Fibroblast of gingiva (primary cell): ENCODE measurements around the gene PACRG.

Experiments used
- DNase-seq: peaks from one replicate; pipeline ENCODE4 v3.0.0-alpha.2; 2011; ENCODE audit warnings: low read depth

Gene PACRG

DNA sequence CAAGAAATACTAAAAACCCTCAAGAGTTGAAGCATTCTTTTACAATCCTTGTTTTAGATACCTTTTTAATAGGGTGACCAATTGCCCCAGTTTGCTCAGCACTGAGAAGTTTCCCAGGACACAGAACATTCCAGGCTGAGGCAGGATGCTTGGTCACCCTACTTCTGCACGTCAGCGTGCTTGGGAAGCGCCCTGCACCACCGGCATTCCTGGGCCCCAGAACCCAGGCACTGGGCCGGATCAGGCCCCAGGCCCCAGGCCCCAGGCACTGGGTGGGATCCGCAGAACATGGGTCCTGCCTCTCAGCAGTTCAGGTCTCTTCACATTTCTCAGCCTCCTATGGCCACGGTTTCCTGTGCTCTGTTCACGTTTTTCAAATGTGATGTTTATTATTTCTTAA is 472.9 kb downstream of the PACRG start:
- no peak for DNase-seq

DNA sequence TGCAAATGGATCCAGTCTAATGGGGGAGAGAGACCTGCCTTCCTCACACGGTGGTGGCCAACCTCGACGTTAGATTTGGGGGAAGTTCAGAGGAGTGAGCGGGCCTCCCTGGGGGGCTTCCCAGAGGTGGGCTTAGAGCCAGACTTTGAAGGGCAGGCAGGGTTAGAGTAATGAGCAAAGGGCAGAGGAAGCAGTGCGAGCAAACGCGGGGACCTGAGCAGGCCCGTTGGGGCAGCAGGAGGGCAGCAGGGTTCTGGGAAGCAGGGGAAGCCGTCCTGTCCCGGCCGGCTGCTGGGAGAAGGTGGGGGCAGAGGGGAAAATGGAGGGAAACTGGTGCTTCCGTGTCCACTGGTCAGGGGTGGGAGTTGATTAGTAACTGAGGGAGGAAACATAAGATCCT is 474.1 kb downstream of the PACRG start:
- DNase-seq: no peak

DNA sequence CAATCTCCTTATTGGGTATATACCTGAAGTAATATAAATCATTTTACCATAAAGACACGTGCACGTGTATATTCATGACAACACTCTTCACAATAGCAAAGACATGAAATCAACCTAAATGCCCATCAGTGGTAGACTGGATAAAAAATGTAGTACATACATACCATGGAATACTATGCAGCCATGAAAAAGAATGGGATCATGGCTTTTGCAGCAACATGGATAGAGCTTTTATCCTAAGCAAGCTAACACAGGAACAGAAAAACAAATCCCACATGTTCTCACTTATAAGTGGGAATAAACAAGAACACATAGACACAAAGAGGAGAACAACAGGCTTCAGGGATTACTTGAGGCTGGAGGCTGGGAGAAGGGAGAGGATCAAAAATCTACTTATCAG is 478.4 kb downstream of the PACRG start:
- no peak for DNase-seq

DNA sequence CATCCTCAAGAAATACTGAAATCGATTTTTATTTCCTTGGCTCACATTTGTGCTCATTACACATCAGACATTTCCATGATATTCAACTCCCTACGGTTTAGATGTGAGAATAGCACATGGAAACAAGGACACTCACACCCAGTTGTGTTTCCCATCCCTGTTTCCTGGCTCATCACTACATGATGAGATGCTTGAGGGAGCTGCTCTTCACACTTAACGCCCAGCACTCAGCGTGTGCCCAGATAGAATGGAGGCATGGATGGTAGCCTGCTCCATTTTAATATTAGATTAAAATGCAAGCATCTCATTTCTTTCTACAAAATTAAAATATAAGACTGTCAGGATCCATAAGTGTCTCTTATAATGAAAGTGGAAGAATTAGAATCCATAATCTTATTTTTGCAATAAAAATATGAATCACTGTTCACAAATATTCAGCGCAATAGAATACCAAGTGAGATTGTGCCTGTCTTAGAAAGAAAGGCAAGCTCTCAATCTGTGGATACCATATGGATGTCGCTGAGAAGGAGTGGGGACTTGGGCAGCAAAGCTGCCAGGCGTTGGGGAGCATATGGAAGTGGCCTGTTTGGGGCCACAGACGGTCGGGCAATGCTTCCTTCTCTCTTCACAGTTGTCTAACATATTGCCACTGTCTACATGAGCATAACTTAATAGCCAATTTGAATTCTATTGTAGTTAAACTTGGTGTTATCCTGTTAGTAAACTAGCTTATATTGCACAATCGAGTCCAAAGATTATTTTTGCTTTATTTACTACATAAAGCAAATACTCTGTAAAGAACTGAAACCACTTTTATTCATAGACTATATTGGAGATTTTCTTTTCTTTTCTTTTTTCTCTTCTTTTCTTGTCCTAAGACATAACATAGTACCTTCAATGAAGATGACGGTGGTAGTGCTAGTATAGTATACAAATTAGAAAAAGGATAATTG is 479.9 kb downstream of the PACRG start:
- DNase-seq: no peak

DNA sequence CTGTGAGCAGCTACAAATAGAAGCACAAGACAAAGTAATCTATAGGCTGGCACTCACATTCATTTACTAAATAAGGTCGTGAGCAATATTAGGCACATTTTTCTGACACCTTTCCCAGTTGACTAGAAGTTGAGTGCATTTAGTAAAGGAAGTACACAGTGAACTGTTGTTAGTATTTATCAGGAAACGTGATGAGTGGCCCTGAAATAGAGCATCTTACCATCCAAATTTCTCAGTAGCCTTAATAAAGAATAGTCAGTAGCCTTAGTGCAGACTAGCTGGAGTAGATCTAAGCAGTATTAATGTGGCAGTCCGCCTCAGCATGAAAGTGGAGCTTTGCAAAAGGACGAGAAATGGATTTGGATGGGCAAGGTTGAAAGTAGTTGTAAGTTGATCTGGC is 481.2 kb downstream of the PACRG start:
- no peak for DNase-seq

DNA sequence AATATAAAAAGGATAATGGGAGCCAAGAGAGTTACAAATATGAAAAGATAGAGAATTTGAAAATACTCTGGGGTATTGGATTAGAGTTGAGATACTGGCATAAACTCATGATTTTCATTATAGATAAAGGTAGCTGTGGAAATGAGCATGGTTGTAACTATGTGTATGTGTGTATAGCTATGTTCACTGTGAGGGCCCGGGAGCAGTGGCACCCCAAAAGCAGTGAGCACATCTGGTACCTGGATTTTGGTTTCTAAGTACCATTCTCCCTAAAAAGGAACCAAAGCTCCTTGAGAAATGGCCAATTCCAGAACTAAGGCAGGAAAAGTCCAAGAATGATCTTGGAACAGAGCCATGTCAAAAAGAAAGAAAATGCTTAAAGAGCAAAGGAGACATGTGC is 484.3 kb downstream of the PACRG start:
- no peak for DNase-seq

DNA sequence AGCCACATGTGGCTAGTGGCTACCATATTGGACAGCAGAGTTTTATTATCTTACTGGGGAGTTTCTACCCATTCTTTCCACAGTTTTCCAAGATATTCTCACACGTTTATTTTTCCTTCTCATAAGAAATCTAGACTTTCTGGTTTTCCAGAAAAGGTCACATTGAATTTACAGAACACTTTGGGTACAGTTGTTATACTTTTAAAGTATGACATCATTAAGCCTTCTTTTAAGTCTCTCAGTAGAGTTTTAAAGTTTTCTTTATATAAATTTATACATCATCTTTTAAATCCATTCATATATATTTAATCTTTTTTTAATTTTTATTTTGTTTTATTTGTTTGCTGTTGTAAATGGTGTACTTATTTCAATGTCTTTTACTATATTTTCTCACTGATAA is 486.5 kb downstream of the PACRG start:
- no peak for DNase-seq

DNA sequence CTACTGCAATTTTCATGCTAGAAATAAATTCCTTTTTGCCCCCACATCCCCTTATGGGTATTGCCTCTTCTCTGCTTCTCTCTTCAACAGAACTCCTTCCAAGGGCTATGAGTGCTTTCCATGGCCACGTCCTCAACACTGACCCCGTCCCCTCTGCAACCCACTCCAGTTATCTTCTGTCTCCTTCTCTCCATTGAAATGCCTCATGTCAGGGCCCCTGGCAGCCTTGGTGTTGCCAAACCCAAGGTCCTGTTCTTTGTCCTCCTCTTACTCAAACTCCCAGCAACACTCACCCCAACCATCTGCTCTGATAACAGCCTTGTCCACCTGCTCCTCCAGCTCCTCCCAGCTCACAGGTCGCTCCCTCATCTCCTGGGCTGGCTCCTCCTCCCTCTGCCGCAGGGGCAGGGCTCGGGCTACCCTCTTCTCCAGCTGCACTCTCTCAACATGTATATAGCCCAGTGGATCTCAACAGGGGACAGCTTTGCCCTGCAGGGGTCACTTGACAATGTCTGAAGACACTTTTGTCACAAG is 490.7 kb downstream of the PACRG start:
- no peak for DNase-seq

DNA sequence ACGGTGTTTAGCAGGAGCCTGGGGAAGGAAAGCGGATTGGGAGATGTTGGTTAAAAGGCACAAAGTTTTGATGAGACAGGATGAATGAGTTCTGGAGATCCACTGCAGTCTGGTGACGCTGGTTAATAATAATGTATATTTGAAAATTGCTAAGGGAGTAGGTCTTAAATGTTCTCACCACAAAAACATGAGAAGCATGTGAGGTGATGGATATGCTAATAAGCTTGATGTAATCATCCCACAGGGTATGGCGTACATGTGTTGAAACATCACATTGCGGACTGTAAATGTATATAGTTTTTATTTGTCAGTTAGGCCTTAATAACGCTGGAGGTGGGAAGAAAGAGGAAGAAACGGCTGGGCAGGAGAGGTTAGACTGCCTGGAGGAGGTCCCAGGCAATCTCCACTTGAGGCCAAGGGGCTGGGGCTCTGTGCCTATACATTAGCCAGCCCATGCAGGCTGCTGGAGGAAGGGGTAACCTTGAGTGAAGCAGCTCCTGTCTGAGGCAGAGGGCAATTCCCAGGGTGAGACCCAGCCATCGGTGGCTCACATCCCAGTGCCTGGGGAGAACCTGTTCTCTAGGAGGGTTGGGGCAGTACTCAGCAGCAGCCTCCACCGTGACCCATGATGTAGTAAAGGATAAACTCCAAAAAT is 498.5 kb downstream of the PACRG start:
- DNase-seq: no peak

DNA sequence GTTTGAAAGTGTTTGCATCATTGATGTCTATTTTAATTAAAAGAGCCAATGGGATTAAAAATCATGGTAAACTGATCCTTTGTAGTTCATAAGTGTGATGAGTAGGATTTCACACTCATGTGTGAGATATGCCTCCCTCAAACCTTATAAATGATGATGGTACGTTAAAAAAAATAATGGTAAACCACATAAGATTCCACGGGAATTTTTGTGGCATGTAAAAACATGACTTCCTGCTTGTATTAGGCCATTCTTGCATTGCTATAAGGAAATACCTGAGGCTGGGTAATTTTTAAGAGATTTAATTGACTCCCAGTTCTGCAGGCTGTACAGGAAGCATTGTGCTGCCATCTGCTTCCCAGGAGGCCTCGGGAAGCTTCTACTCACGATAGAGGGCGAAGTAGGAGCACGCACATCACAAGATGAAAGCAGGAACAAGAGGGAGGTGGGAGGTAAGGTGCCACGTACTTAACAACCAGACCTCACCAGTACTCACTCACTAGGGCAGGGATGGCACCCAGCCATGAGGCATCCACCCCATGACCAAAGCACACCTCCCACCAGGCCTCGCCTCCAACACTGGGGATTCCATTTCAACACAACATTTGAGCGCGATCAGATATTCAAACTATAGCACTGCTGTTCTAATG is 499.2 kb downstream of the PACRG start:
- no peak for DNase-seq

DNA sequence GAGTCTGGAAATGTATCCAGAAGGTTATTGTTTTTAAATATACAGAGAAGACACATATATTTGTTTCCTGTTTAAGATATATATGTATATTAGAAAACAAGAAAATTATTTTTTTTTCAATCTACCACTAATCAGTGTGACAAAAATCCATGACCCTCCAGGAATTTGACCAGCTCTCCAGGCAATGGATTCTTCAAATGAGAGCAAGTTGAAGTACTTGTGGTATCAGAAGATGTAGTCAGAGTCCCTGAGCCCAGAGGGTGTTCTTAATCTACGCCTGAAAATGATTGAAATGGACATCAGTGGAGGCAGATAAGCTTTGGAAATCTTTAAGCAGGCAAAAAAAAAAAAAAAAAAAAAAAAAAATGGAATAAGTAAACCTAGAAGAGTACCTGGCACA is 500.3 kb downstream of the PACRG start:
- no peak for DNase-seq

DNA sequence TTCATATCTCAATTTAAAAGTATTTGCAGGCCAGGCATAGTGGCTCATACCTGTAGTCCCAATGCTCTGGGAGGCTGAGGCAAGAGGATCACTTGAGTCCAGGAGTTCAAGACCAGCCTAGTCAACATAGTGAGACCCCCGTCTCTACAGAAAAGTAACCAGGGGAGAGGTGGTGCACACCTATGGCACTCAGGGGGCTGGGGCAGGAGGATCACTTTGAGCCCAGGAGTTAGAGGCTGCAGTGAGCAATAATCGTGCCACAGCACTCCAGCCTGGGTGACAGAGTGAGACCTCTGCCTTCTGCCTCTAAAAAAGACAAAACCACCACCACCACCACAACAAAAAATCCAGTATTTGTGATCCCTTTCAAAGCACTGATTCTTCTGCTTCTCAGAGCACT is 501.3 kb downstream of the PACRG start:
- DNase-seq: no peak

DNA sequence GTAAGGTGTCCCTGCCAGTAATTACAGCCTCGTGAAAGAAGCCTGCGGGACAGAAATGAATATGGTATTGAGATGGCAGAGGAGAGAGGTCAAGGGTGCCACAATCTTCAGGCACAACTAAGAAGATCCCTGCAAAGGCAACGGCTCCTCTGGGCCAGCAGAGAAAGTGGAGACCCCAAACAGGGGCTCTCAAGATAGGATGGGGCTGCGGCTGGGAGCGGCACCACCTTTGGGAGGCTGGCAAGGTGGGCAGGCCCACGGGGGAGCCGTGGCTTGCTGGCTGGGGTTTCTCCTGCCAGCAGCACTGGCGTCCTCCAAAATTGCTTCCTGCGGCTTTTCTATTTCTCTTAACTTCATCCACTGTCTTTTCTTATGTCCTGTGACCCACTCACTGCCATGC is 503.1 kb downstream of the PACRG start:
- no peak for DNase-seq

DNA sequence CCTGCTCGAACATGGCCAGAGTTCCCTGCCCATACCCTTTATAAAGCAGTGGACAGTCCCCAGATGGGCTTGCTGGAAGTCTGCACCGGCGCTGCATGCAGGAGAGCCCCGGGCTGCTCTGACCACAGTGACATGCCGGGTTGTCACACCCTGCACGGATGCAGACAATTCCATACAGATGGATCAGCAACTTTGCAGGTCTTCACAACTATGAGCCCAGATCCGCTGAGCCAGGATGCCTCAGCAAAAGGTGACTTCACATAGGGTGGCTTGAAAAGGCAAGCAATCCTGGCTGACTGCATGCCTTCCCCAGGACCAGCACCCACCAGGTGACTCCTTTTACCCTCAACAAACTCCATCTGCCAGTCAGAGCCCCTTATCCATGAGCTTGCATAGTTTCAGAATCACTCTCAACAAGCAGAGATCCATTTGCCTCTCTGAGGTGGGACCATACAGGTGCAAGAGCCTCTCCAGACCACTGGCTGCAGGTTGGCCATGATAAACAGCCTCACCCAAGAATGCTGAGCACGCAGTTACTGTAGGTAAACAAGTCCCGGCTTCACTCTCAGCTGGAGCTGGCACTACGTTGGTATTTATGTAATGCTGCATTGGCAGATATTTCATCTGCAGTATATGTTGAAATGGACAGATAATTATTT is 503.7 kb downstream of the PACRG start:
- DNase-seq: no peak

DNA sequence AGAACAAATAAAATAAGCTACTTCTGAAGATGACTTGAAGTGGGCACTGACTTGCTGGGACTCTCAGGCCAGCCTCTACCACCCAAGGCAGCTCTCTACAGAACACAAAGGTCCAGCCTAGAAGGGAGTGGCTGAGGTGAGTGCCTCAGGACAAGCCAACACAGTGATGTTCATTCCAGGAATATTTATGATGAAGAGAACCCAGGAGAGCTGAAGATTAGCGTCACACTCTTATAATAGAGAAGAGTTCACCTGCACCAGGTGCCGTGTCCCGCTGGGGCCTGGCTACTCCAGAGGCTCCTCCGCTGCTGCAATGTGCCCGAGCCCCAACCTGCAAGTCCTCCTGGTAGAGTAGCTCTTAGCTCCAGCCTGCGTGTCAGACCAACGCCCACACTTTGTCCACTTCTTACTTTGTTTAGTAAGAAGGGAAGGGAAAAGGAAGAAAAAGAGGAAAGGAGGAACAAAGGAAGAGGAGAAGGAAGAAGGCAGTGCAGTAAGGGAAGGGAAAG is 504.3 kb downstream of the PACRG start:
- DNase-seq: no peak

DNA sequence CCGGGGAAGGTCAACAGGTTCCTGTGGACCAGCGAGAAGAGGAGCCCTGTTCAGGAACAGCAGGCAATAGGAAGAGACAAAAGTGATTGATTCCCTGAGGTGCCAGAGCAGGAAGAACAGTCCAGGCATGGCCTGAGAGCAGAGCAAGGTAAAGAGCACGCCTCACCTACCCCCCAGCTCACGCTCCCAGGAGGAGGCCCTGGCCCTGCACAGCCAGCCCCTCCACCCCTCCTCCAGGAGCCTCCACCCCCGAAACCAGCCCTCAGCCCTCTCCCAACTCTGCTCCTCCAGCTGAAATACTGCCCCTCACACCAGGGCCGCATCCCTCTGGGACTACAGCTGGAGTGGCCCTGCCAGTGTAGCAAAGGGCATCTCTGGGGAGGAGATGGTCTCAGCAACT is 504.9 kb downstream of the PACRG start:
- DNase-seq: no peak

DNA sequence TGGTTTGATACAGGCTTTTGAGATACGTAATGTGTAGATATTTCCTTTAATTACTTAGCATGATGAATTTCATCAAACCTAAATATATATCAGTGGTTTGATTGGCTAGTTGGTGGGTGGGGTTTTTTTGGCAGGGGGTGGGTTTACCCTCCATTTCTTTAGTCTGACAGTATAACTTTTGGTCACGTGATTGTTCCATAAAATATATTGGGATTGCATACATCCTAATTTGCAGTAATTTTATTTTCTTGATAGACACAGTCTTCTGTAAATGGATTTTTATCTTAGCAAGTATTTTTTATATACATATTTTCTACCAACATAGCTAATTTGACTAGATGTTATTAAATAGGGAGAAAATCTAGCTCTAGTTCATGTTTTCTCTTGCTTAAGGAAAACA is 509.3 kb downstream of the PACRG start:
- DNase-seq: no peak

DNA sequence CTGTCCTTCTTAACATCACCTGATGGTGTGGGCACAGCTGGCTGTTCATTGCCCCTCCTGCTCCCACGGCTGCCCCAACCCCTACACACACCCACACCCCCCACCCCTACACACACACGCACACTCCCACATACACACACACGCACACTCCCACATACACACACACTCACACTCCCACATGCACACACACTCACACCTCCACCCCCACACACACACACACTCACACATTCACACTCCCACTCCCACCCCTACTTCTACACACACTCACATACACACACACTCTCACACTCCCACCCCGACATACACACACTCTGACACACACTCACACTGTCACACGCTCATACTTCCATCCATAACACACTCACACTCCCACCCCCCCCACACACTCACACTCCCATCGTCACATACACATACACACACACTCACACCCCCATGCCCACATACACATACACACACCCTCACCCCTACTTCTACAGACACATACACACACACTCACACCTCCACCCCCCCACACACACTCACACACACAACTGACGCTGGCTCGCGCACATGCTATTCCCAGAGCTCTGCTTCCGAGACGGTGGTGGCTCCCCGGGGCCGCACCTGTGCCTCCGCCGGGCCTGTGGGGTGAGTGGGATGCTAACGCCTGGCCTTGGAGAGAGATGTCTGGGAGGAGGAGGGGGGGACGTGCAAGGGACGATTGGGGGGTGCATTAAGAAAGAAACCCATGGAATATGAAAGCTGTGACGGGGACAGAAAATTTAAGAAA is 512.0 kb downstream of the PACRG start:
- no peak for DNase-seq

DNA sequence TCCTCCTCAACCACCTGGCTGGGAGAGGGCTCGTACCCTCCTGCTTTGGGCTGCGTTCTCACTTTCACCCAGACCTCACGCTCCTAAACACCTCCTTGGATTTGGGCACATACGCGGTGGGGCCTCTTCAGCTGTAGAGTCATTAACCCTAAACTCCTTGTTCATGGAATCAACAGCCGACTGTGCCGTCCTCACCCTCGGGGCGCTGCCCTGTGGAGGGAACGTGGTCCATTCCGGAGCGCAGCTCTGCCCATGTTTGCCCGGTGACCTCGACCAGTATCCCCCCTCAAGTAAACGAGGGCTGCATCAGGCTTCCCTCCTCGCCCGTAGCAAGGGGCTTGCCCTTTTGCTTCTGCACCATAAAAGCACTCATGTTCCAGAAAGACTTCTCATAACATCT is 512.8 kb downstream of the PACRG start:
- no peak for DNase-seq

DNA sequence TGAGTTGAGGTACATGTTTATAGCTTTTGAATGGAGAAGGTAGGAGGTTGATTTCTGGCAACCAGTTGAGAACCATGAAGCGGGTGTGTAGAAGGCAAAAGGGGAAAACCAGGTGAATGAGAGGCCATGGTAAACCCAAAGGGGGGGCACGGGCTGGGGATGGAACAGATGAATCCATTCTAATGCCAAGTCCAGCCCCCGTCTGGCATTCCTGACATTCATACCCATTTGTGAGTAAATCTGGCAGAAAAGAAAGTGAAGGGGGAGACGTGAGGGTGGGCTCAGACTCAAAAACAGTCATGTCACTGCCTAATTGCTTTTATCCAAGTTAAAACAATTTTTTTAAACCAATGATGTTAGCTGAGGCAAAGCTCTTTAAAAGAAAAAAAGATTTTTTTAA is 513.9 kb downstream of the PACRG start:
- no peak for DNase-seq

DNA sequence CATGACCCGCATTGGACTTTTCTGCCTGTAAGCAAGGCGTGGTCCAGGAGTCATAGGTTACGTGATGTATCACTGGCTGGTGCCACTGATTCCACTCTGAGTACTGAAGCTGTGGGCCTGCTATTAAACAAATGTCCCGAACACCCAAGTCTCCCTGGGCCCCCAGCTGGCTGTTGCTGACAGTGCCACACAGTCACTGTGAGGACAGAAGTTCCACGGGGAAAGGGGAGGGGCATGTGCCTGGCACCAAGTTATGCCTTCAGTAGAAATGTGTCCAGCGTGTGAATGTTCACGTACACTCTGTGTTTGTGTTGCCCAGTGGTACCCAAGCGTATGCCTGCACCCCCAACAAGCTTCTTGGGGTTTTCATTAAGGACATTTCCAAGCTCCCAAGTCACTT is 515.3 kb downstream of the PACRG start:
- no peak for DNase-seq
